A549 (cell line): ENCODE data around the gene SLC5A5. TPM values are rescaled to one million over a fixed set of nuclear protein-coding genes. Genes with fewer than 3 reads are reported as not detected.
A peak's percentile ranks its signal among the peaks of the same experiment; 100 is the strongest.

Experiments used
- ATAC-seq, 2 experiments: fragments of 200-7000 bp in 1 of 2; fragments of >200 bp in 1 of 2; cut with Nextera tagmentation in 1 of 2; cut with Tn5 transposase in 1 of 2; 3 replicates each; pipeline versions ENCODE4 v1.8.0 to v1.9.1; 2018 to 2020; ENCODE audit warnings: mild to moderate bottlenecking in 1 of 2, moderate library complexity in 1 of 2
- CTCF ChIA-PET: fragments of 300-600 bp; sonication (Branson Sonifier 250); formaldehyde crosslinking; extraction: SDS; loops from one replicate; lab custom pipeline; 2021; ENCODE audit warnings: antibody characterized with exemption, inconsistent platforms; lab: Yijun Ruan, JAX
- POLR2A ChIA-PET: fragments of 350-600 bp; formaldehyde crosslinking; extraction: SDS; loops from one replicate; lab custom pipeline; 2021; ENCODE audit warnings: antibody characterized with exemption, inconsistent platforms; lab: Yijun Ruan, JAX
- DNase-seq, 2 experiments: peaks; one replicate each; pipeline versions ENCODE4 v3.0.0 to v3.0.0-alpha.2; 2011 to 2016; ENCODE audit warnings: low read depth in 1 of 2, low spot score in 1 of 2
- FAIRE-seq: peaks from 2 replicates; lab custom pipeline; 2011; peaks lifted over from hg19 to GRCh38; lab: Jason Lieb, UNC
- H3K27ac ChIP-seq, 2 experiments: fragments of >200 bp; sonication (Bioruptor Twin); formaldehyde crosslinking; 3 replicates each; pipeline ENCODE4 v1.5.1; 2016 to 2017
- H3K4me1 ChIP-seq: fragments of >200 bp; sonication (Bioruptor Twin); formaldehyde crosslinking; 3 replicates; pipeline ENCODE4 v1.6.1; 2016
- H3K4me2 ChIP-seq: fragments of >200 bp; sonication (Bioruptor Twin); formaldehyde crosslinking; 3 replicates; pipeline ENCODE4 v1.6.1; 2016
- H3K4me3 ChIP-seq: fragments of >200 bp; sonication (Bioruptor Twin); formaldehyde crosslinking; 3 replicates; pipeline ENCODE4 v1.5.1; 2016
- H3K9me3 ChIP-seq: fragments of >200 bp; sonication (Bioruptor Twin); formaldehyde crosslinking; 3 replicates; pipeline ENCODE4 v1.6.1; 2016
- ATOH8 ChIP-seq: fragments of 250-450 bp; sonication (Bioruptor Pico); IDR thresholded peaks from 2 replicates; pipeline ENCODE4 v1.5.0; 2020; ENCODE audit warnings: low read depth, mild to moderate bottlenecking, moderate library complexity
- CBX2 ChIP-seq: fragments of 200-600 bp; sonication (generic); IDR thresholded peaks from 2 replicates; pipeline ENCODE4 v1.6.1; 2016; ENCODE audit warnings: low read depth, mild to moderate bottlenecking, borderline replicate concordance
- FOSB ChIP-seq: fragments of 250-450 bp; sonication (Bioruptor Pico); IDR thresholded peaks from 2 replicates; pipeline ENCODE4 v1.5.0; 2020; ENCODE audit warnings: mild to moderate bottlenecking, moderate library complexity
- GATA3 ChIP-seq: IDR thresholded peaks from 2 replicates; pipeline ENCODE4 v1.6.1; 2012; ENCODE audit warnings: borderline replicate concordance
- HOXA7 ChIP-seq: fragments of 250-450 bp; sonication (Bioruptor Pico); IDR thresholded peaks from 2 replicates; pipeline ENCODE4 v1.5.0; 2020; ENCODE audit warnings: mild to moderate bottlenecking, moderate library complexity
- JUN ChIP-seq, 2 experiments: fragments of >200 bp; sonication (Bioruptor Twin); formaldehyde crosslinking; IDR thresholded peaks; 2 replicates in 1 of 2; 3 replicates in 1 of 2; pipeline ENCODE4 v1.6.1; 2016 to 2017
- POLR2AphosphoS2 ChIP-seq: conservative IDR thresholded peaks from 2 replicates; pipeline ENCODE4 v1.6.1; 2012; ENCODE audit warnings: low read length, improper control_type of control experiment, inconsistent platforms
- RARB ChIP-seq: fragments of 250-450 bp; sonication (Bioruptor Pico); IDR thresholded peaks from 2 replicates; pipeline ENCODE4 v1.8.0; 2021; ENCODE audit warnings: mild to moderate bottlenecking, moderate library complexity
- TFCP2L1 ChIP-seq: fragments of 250-450 bp; sonication (Bioruptor Pico); IDR thresholded peaks from 2 replicates; pipeline ENCODE4 v1.5.0; 2021; ENCODE audit warnings: mild to moderate bottlenecking
- TP53 ChIP-seq: fragments of 250-450 bp; sonication (Bioruptor Pico); IDR thresholded peaks from 2 replicates; pipeline ENCODE4 v1.5.0; 2021; ENCODE audit warnings: mild to moderate bottlenecking, moderate library complexity
- ZFP36 ChIP-seq: fragments of 450-650 bp; IDR thresholded peaks from 2 replicates; pipeline ENCODE4 v1.6.1; 2014; ENCODE audit warnings: borderline replicate concordance; ENCODE audit not compliant: partially characterized antibody
- WGBS: methylation state at CpG from one replicate; pipeline ENCODE4 v1.1.6; 2017; ENCODE audit errors: missing lambda C conversion rate; 5-methylcytosine and 5-hydroxymethylcytosine counted together
- polyA plus RNA-seq, 4 experiments: library from polyadenylated mRNA; depleted of rRNA in 3 of 4; stranded (reverse); fragments of >200 nt; fragmentation: RNase III in 1 of 4; extraction: RNeasy Plus Mini Kit Qiagen cat#74134 plus additional on column Dnase treatment in 1 of 4; gene quantifications; 2 replicates in 3 of 4; 3 replicates in 1 of 4; pipeline ENCODE4 v1.2.3, GENCODE V29; 2011 to 2017
- TF ChIP-seq, protein P1 (sequence below): fragments of >200 bp; sonication (Bioruptor Twin); formaldehyde crosslinking; IDR thresholded peaks from 3 replicates; pipeline ENCODE4 v1.5.1; 2016
- TF ChIP-seq, protein P2 (sequence below): fragments of >200 bp; sonication (Bioruptor Twin); formaldehyde crosslinking; IDR thresholded peaks from 3 replicates; pipeline ENCODE4 v1.6.1; 2016
- TF ChIP-seq, protein P3 (sequence below): IDR thresholded peaks from 2 replicates; pipeline ENCODE4 v1.6.1; 2012

Gene SLC5A5
- polyA plus RNA-seq, 2 of the 4 experiments (the other 2 are of a cell fraction) = 0.06 to 0.25 TPM

DNA sequence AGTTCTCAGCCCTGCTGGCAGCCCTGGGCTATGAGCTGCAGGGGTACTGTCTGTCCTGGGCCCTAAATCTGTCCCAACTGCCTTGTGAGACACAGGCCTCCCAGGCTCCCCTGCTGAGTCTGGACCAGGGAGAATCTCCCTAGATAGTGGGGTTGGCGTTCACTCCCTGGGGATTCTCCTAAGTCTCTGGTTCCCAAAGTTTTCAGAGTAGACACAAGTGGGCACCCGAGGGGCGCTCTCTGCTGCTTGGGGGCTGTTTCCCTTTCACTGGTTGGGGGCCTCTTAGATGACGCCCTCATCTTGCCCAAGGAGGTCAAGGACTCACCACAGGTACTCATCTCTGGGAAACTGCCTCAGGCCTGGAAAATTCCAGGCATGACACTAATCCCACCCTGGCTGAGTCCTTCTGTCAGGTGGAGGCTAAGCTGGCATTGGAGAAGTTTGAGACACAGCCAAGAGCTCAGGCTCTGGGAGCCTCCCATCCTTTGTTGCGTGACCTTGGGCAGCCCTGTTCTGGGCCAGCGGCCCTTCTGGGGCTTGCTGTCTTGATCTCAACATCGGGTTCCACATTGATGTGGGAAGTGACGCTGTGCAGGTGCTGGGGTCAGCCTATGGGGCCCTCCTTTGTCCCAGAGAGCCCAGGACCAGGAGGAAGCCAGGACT, 8.1 kb upstream of the SLC5A5 start (continued):
- TF ChIP-seq, protein P1, sequence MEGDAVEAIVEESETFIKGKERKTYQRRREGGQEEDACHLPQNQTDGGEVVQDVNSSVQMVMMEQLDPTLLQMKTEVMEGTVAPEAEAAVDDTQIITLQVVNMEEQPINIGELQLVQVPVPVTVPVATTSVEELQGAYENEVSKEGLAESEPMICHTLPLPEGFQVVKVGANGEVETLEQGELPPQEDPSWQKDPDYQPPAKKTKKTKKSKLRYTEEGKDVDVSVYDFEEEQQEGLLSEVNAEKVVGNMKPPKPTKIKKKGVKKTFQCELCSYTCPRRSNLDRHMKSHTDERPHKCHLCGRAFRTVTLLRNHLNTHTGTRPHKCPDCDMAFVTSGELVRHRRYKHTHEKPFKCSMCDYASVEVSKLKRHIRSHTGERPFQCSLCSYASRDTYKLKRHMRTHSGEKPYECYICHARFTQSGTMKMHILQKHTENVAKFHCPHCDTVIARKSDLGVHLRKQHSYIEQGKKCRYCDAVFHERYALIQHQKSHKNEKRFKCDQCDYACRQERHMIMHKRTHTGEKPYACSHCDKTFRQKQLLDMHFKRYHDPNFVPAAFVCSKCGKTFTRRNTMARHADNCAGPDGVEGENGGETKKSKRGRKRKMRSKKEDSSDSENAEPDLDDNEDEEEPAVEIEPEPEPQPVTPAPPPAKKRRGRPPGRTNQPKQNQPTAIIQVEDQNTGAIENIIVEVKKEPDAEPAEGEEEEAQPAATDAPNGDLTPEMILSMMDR = no peak

DNA sequence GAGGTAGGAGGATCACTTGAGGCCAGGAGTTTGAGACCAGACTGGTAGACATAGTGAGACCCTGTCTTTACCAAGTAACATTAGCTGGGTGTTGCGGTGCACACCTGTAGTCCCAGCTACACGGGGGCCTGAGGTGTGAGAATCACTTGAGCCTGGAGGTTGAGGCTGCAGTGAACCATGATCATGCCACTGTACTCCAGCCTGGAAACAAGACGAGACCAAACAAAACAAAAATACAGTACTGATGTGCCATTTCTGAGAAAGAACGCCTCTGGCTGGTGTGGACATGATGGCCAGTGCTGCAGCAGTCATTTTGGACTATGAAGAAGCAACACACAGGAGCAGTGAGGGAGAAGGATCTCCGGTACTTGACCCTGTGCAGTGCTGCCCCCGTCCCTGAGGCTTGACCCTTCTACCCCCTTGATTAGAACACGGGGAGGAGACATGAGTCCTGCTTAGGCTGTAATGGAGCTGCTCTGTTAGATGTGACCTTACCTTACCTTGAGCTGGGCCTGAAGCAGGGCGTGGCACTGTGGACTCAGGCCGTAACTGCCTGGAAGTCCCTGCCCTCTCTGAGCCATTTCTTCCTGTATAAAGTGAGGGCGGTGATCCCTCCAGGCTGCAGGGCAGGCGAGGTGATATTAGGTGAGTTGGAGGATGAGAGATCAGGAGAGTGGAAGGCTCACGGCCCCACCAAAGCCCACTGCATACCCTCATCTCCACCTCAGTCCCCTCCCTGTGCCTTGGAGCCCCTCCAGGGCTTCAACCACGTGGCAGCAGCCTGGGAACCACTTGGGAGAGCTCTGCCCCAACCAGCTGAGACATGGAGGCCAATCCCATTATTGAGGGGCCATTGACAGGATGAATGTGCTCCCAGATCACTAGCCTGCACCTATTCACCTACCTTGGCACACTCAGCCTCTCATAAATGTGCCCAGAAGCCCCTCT, 6.1 kb upstream of the SLC5A5 start:
- CTCF ChIA-PET = interaction anchor here (0.9 to 10.9 kb wide), 4 partner anchors 9 to 132 kb away, joined by 3 to 295 read pairs (median 8); partner anchors contain the start of gene CCDC124
- peaks cover 42% of the 10 kb centered on the region for H3K4me1 ChIP-seq
- H3K4me3 ChIP-seq = no peak overlapping the region
- no peaks in the 10 kb centered on the region for H3K9me3 ChIP-seq
- TF ChIP-seq TP53 (CRISPR knock-in tag) = peak; percentile 33
- TF ChIP-seq RARB (CRISPR knock-in tag) = peak; percentile 30; the same call in 1 of the 2 replicates
- peak; percentile 87 for TF ChIP-seq HOXA7
- 0 out of 2 replicates have a peak, but pooled peaks have one; percentile 67 for TF ChIP-seq POLR2AphosphoS2
- TF ChIP-seq, protein P1 = no peak
- TF ChIP-seq, protein P2, sequence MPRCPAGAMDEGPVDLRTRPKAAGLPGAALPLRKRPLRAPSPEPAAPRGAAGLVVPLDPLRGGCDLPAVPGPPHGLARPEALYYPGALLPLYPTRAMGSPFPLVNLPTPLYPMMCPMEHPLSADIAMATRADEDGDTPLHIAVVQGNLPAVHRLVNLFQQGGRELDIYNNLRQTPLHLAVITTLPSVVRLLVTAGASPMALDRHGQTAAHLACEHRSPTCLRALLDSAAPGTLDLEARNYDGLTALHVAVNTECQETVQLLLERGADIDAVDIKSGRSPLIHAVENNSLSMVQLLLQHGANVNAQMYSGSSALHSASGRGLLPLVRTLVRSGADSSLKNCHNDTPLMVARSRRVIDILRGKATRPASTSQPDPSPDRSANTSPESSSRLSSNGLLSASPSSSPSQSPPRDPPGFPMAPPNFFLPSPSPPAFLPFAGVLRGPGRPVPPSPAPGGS = 0 out of 3 replicates have a peak, but pooled peaks have one; percentile 27
- TF ChIP-seq, protein P3, sequence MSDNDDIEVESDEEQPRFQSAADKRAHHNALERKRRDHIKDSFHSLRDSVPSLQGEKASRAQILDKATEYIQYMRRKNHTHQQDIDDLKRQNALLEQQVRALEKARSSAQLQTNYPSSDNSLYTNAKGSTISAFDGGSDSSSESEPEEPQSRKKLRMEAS = peak; percentile 61
- TF ChIP-seq FOSB (CRISPR knock-in tag) = peak; percentile 80
- 0 out of 2 replicates have a peak, but pooled peaks have one; percentile 16 for TF ChIP-seq GATA3
- peak; percentile 56; the same call in 1 of the 2 replicates for TF ChIP-seq ATOH8
- TF ChIP-seq CBX2 = no peak
- no peak for TF ChIP-seq ZFP36
- TF ChIP-seq JUN (IDR thresholded peaks at IDR 0.05) = peak in 1 of 2 experiments; percentile 34; a peak in 1 of 5 replicates
- peak; percentile 5; the same call in 1 of the 2 replicates for TF ChIP-seq TFCP2L1 (CRISPR knock-in tag)
- DNase-seq = peak in 1 of 2 experiments; percentile 67
- H3K27ac ChIP-seq = peak overlapping the region in 1 of 2 experiments; percentile 64; a peak in 3 of 6 replicates
- ATAC-seq = peak; percentile 51 to 59
- POLR2A ChIA-PET = interaction anchor here (0.7 to 1.5 kb wide), 2 partner anchors 67 to 82 kb away, joined by 3 to 12 read pairs; partner anchors contain the start of gene CCDC124
- WGBS = 41% methylated on average over 13 of the region's 13 CpGs
- peak overlapping the region; percentile 32; the same call in 1 of the 3 replicates for H3K4me2 ChIP-seq
- FAIRE-seq = no peak
